Kidney (tissue), 14 donors: ENCODE data around the gene GPR55. TPM values are rescaled to one million over a fixed set of nuclear protein-coding genes. Genes with fewer than 3 reads are reported as not detected.

Experiments
- DNase-seq, 5 donors: peaks; one replicate each; pipeline ENCODE4 v3.0.0-alpha.2; 2013 to 2020
- FAIRE-seq: peaks from 2 replicates; lab custom pipeline; 2012; peaks lifted over from hg19 to GRCh38; lab: Jason Lieb, UNC
- H3K27ac ChIP-seq, 2 donors: one replicate each; pipeline ENCODE4 v1.7.0; 2013; ENCODE audit warnings: low read depth in 2 of 2, low read length in 2 of 2, inconsistent platforms in 1 of 2
- H3K27me3 ChIP-seq: one replicate; pipeline ENCODE4 v1.7.1; 2013; ENCODE audit warnings: low read length, inconsistent platforms; ENCODE audit not compliant: control insufficient read depth, insufficient read depth
- H3K36me3 ChIP-seq, 3 donors: one replicate each; pipeline versions ENCODE4 v1.7.0 to v1.7.1; 2013; ENCODE audit warnings: low read length in 3 of 3, control low read depth in 1 of 3, inconsistent platforms in 1 of 3; ENCODE audit not compliant: insufficient read depth in 3 of 3, control insufficient read depth in 2 of 3
- H3K4me1 ChIP-seq, 3 donors: one replicate each; pipeline versions ENCODE4 v1.7.0 to v1.7.1; 2013; ENCODE audit warnings: low read length in 3 of 3, inconsistent platforms in 1 of 3, low read depth in 1 of 3; ENCODE audit not compliant: control insufficient read depth in 2 of 3, insufficient read depth in 2 of 3
- H3K4me3 ChIP-seq, 3 donors: one replicate each; pipeline versions ENCODE4 v1.7.0 to v1.8.1; 2013; ENCODE audit warnings: low read length in 3 of 3, control low read depth in 1 of 3, inconsistent platforms in 1 of 3
- H3K9ac ChIP-seq, 3 donors: one replicate each; pipeline versions ENCODE4 v1.7.0 to v1.7.1; 2013; ENCODE audit warnings: low read length in 3 of 3, control low read depth in 1 of 3, inconsistent platforms in 1 of 3
- H3K9me3 ChIP-seq, 3 donors: one replicate each; pipeline versions ENCODE4 v1.7.0 to v1.7.1; 2013; ENCODE audit warnings: low read length in 3 of 3, control low read depth in 1 of 3, inconsistent platforms in 1 of 3; ENCODE audit not compliant: control insufficient read depth in 2 of 3, insufficient read depth in 1 of 3
- intact Hi-C: fragments of 100-400 bp; cut with DNase I; formaldehyde crosslinking; loops from one replicate; pipeline ENCODE4 v1.11.1; 2022
- polyA plus RNA-seq: library from polyadenylated mRNA; stranded (reverse); fragments of 350-450 nt; fragmentation: Illumina TruSeq; extraction: RNeasy Lipid Tissue Mini Kit (QIAGEN cat#74804); gene quantifications from one replicate; pipeline ENCODE4 v1.2.3, GENCODE V29; 2014; ENCODE audit warnings: low read depth, low replicate concordance; ENCODE audit not compliant: insufficient read depth
- total RNA-seq: library from RNA; stranded (reverse); fragmentation: NEBNext Ultra II Directional; extraction: Animal tissue kit (Norgen Biotek cat#: 25700); gene quantifications from one replicate; pipeline ENCODE4 v1.2.1, GENCODE V29; 2021
- TF ChIP-seq, protein P1 (sequence below): IDR thresholded peaks from 3 replicates; pipeline ENCODE4 v1.5.1; 2012; ENCODE audit warnings: mild to moderate bottlenecking, moderate library complexity, borderline replicate concordance; ENCODE audit not compliant: insufficient read depth; ENCODE audit errors: extremely low read depth
- donor health status: control.
- donor health status: control.
- donor health status: control.
- donor health status: control.
- donor health status: control.
- donor health status: DM: yes; HTN: yes; CAD: no.
- donor health status: Normal renal cell carcinoma (clear cell type).

GPR55 gene
- total and polyA plus RNA-seq, 2 donors from 2014 or later: 0.69 TPM; not detected in 1

DNA sequence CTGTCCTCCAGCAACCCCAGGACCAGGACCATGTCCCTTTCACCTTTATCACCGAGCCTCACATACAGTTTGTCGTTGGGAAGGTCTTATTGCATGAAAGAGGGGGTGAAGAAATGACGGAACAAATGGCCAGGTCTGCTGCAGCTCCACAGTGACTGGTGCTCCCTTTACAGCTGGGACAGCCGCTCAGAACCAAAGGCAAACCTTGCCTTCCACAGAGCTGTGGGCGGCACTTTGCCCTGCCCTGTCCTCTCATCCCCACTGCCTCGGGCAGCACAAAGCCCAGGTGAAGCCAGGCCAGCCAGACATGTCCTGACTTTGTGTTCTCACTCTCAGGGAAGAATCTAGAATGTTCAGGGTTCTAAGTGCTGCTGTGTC lies 961 bp downstream of the GPR55 start:
- Histone ChIP-seq H3K27me3 (no peaks in the 10 kb centered on the region), H3K9me3 (no peaks in the 10 kb centered on the region), H3K27ac (no peak overlapping the region), H3K4me1 (no peaks in the 10 kb centered on the region), H3K9ac (no peak overlapping the region), H3K4me3 (no peak overlapping the region), H3K36me3 (no peaks in the 10 kb centered on the region)
- intact Hi-C loops: no loop called here
- TF ChIP-seq, protein P1, sequence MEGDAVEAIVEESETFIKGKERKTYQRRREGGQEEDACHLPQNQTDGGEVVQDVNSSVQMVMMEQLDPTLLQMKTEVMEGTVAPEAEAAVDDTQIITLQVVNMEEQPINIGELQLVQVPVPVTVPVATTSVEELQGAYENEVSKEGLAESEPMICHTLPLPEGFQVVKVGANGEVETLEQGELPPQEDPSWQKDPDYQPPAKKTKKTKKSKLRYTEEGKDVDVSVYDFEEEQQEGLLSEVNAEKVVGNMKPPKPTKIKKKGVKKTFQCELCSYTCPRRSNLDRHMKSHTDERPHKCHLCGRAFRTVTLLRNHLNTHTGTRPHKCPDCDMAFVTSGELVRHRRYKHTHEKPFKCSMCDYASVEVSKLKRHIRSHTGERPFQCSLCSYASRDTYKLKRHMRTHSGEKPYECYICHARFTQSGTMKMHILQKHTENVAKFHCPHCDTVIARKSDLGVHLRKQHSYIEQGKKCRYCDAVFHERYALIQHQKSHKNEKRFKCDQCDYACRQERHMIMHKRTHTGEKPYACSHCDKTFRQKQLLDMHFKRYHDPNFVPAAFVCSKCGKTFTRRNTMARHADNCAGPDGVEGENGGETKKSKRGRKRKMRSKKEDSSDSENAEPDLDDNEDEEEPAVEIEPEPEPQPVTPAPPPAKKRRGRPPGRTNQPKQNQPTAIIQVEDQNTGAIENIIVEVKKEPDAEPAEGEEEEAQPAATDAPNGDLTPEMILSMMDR: no peak
- FAIRE-seq (no peak), DNase-seq (peak in 1 of 5 donors; percentile 17)

DNA sequence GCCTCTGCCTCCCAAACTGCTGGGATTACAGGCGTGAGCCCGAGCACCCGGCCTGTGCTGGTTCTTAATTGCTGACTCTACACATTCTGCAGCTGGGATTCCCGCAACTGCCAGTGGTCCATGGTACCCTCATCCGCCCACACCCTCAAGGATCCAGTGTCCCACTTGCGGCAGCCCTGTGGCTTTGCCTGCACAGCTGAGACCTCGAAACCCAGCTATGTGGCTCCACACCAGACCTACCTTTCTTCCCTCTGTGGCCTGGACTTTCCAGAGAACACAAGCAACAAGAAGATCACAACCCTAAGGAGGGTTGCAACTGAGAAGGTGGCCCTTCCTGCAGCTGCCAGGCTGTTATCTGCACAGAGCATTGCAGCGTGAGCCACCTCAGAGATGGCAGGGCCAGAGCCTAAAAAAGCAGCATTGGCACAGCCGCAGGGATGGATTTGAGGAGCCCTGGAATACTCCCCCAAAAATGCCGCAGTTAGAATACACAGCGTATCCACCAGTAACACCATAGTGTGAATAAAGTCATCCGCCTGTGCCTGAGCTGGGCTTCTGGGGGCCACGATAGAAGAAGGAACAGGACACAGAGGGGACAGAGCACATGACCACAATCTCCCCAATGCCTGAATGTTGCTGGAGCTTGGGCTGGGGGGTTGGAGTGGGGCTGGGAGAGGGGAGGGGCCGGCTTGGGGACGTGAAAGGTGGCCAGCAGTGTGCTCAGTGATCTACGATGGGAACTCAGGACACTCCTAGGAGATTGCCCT lies 1.9 kb downstream of the GPR55 start:
- TF ChIP-seq, protein P1: no peak
- no peak for FAIRE-seq
- Histone ChIP-seq H3K9ac (no peak overlapping the region), H3K4me3 (no peak overlapping the region), H3K27ac (no peak overlapping the region), H3K4me1 (no peaks in the 10 kb centered on the region), H3K36me3 (no peaks in the 10 kb centered on the region), H3K27me3 (no peaks in the 10 kb centered on the region), H3K9me3 (no peaks in the 10 kb centered on the region)
- DNase-seq: peak in 1 of 5 donors; percentile 24
- intact Hi-C loops: no loop called here

GRCh38 chr2:230921806-230922595 lies 3.0 kb downstream of the GPR55 start:
- Histone ChIP-seq H3K36me3 (no peaks in the 10 kb centered on the region), H3K4me3 (no peak overlapping the region), H3K9ac (no peak overlapping the region), H3K9me3 (no peaks in the 10 kb centered on the region), H3K4me1 (no peaks in the 10 kb centered on the region), H3K27me3 (no peaks in the 10 kb centered on the region), H3K27ac (no peak overlapping the region)
- TF ChIP-seq, protein P1: no peak
- DNase-seq (peak in 1 of 5 donors; percentile 22), FAIRE-seq (no peak)
- intact Hi-C loops: no loop called here
